ENCODE measurements around the gene SLC7A10.

The SLC7A10 gene

GRCh38 chr19:33250500-33250899 lies 24.9 kb upstream of the SLC7A10 start:
- Histone ChIP-seq H3K36me3 (ENCODE audit: insufficient read depth, low read length) (no peaks in the 10 kb centered on the region), H2AFZ (ENCODE audit: low read depth, low read length) (no peak overlapping the region), H3K4me1 (ENCODE audit: insufficient read depth, low read length) (no peaks in the 10 kb centered on the region), H3K27me3 (ENCODE audit: insufficient read depth, low read length) (peaks cover 3% of the 10 kb centered on the region), H3K4me3 (ENCODE audit: low read length) (no peak overlapping the region), H3K9me3 (ENCODE audit: low read length) (no peaks in the 10 kb centered on the region)

GRCh38 chr19:33249740-33250366 lies 24.2 kb upstream of the SLC7A10 start:
- Histone ChIP-seq H3K36me3 (ENCODE audit: insufficient read depth, low read length) (no peaks in the 10 kb centered on the region), H3K4me1 (ENCODE audit: insufficient read depth, low read length) (no peaks in the 10 kb centered on the region), H3K27me3 (ENCODE audit: insufficient read depth, low read length) (peaks cover 3% of the 10 kb centered on the region), H3K9me3 (ENCODE audit: low read length) (peaks cover 2% of the 10 kb centered on the region), H2AFZ (ENCODE audit: low read depth, low read length) (no peak overlapping the region), H3K4me3 (ENCODE audit: low read length) (no peak overlapping the region)

- no peak overlapping the region for H2AFZ ChIP-seq (ENCODE audit: low read depth, low read length)
- no peaks in the 10 kb centered on the region for H3K36me3 ChIP-seq (ENCODE audit: insufficient read depth, low read length)
- H3K4me1 ChIP-seq (ENCODE audit: insufficient read depth, low read length): no peaks in the 10 kb centered on the region
- H3K27me3 ChIP-seq (ENCODE audit: insufficient read depth, low read length): peaks cover 1% of the 10 kb centered on the region
- H3K4me3 ChIP-seq (ENCODE audit: low read length): no peak overlapping the region
- peaks cover 2% of the 10 kb centered on the region for H3K9me3 ChIP-seq (ENCODE audit: low read length)
Observed at GRCh38 chr19:33248954-33249613, 23.4 kb upstream of the SLC7A10 start.

GRCh38 chr19:33248553-33248953 lies 22.9 kb upstream of the SLC7A10 start:
- H2AFZ ChIP-seq (ENCODE audit: low read depth, low read length): no peak overlapping the region
- no peaks in the 10 kb centered on the region for H3K36me3 ChIP-seq (ENCODE audit: insufficient read depth, low read length)
- peaks cover 2% of the 10 kb centered on the region for H3K9me3 ChIP-seq (ENCODE audit: low read length)
- no peak overlapping the region for H3K4me3 ChIP-seq (ENCODE audit: low read length)
- H3K4me1 ChIP-seq (ENCODE audit: insufficient read depth, low read length): no peaks in the 10 kb centered on the region
- H3K27me3 ChIP-seq (ENCODE audit: insufficient read depth, low read length): no peaks in the 10 kb centered on the region

- no peaks in the 10 kb centered on the region for H3K27me3 ChIP-seq (ENCODE audit: insufficient read depth, low read length)
- no peaks in the 10 kb centered on the region for H3K4me1 ChIP-seq (ENCODE audit: insufficient read depth, low read length)
- no peak overlapping the region for H3K4me3 ChIP-seq (ENCODE audit: low read length)
- no peaks in the 10 kb centered on the region for H3K36me3 ChIP-seq (ENCODE audit: insufficient read depth, low read length)
- no peak overlapping the region for H2AFZ ChIP-seq (ENCODE audit: low read depth, low read length)
- peaks cover 2% of the 10 kb centered on the region for H3K9me3 ChIP-seq (ENCODE audit: low read length)
Observed at GRCh38 chr19:33248104-33248503, 22.5 kb upstream of the SLC7A10 start.

- peaks cover 2% of the 10 kb centered on the region for H3K9me3 ChIP-seq (ENCODE audit: low read length)
Observed at GRCh38 chr19:33247441-33247819, 21.8 kb upstream of the SLC7A10 start.

GRCh38 chr19:33246709-33247440 lies 21.2 kb upstream of the SLC7A10 start:
- no peak overlapping the region for H3K4me3 ChIP-seq (ENCODE audit: low read length)
- no peaks in the 10 kb centered on the region for H3K4me1 ChIP-seq (ENCODE audit: insufficient read depth, low read length)
- no peaks in the 10 kb centered on the region for H3K36me3 ChIP-seq (ENCODE audit: insufficient read depth, low read length)
- no peak overlapping the region for H2AFZ ChIP-seq (ENCODE audit: low read depth, low read length)
- peaks cover 2% of the 10 kb centered on the region for H3K9me3 ChIP-seq (ENCODE audit: low read length)
- H3K27me3 ChIP-seq (ENCODE audit: insufficient read depth, low read length): no peaks in the 10 kb centered on the region

More at GRCh38 chr19:33247441-33247819, 21.8 kb upstream of the SLC7A10 start:
- Histone ChIP-seq H3K4me1 (ENCODE audit: insufficient read depth, low read length) (no peaks in the 10 kb centered on the region), H3K4me3 (ENCODE audit: low read length) (no peak overlapping the region), H2AFZ (ENCODE audit: low read depth, low read length) (no peak overlapping the region), H3K36me3 (ENCODE audit: insufficient read depth, low read length) (no peaks in the 10 kb centered on the region), H3K27me3 (ENCODE audit: insufficient read depth, low read length) (no peaks in the 10 kb centered on the region)

- Histone ChIP-seq H3K4me1 (ENCODE audit: insufficient read depth, low read length) (no peaks in the 10 kb centered on the region), H2AFZ (ENCODE audit: low read depth, low read length) (no peak overlapping the region), H3K9me3 (ENCODE audit: low read length) (peaks cover 2% of the 10 kb centered on the region), H3K27me3 (ENCODE audit: insufficient read depth, low read length) (no peaks in the 10 kb centered on the region), H3K36me3 (ENCODE audit: insufficient read depth, low read length) (no peaks in the 10 kb centered on the region), H3K4me3 (ENCODE audit: low read length) (no peak overlapping the region)
Observed at GRCh38 chr19:33245948-33246708, 20.5 kb upstream of the SLC7A10 start.

- no peak overlapping the region for H3K4me3 ChIP-seq (ENCODE audit: low read length)
- no peak overlapping the region for H2AFZ ChIP-seq (ENCODE audit: low read depth, low read length)
- no peaks in the 10 kb centered on the region for H3K4me1 ChIP-seq (ENCODE audit: insufficient read depth, low read length)
- no peaks in the 10 kb centered on the region for H3K36me3 ChIP-seq (ENCODE audit: insufficient read depth, low read length)
- H3K27me3 ChIP-seq (ENCODE audit: insufficient read depth, low read length): no peaks in the 10 kb centered on the region
- H3K9me3 ChIP-seq (ENCODE audit: low read length): peaks cover 2% of the 10 kb centered on the region
Observed at GRCh38 chr19:33242911-33243310, 17.3 kb upstream of the SLC7A10 start.

GRCh38 chr19:33242131-33242530 lies 16.5 kb upstream of the SLC7A10 start:
- H3K36me3 ChIP-seq (ENCODE audit: insufficient read depth, low read length): no peaks in the 10 kb centered on the region
- H3K4me1 ChIP-seq (ENCODE audit: insufficient read depth, low read length): no peaks in the 10 kb centered on the region
- no peak overlapping the region for H3K4me3 ChIP-seq (ENCODE audit: low read length)
- H2AFZ ChIP-seq (ENCODE audit: low read depth, low read length): no peak overlapping the region
- H3K27me3 ChIP-seq (ENCODE audit: insufficient read depth, low read length): no peaks in the 10 kb centered on the region
- peaks cover 2% of the 10 kb centered on the region for H3K9me3 ChIP-seq (ENCODE audit: low read length)

GRCh38 chr19:33241530-33242101 lies 16.0 kb upstream of the SLC7A10 start:
- H2AFZ ChIP-seq (ENCODE audit: low read depth, low read length): no peak overlapping the region
- H3K4me1 ChIP-seq (ENCODE audit: insufficient read depth, low read length): no peaks in the 10 kb centered on the region
- H3K9me3 ChIP-seq (ENCODE audit: low read length): peaks cover 2% of the 10 kb centered on the region
- H3K36me3 ChIP-seq (ENCODE audit: insufficient read depth, low read length): no peaks in the 10 kb centered on the region
- H3K4me3 ChIP-seq (ENCODE audit: low read length): no peak overlapping the region
- H3K27me3 ChIP-seq (ENCODE audit: insufficient read depth, low read length): no peaks in the 10 kb centered on the region

- no peak overlapping the region for H2AFZ ChIP-seq (ENCODE audit: low read depth, low read length)
- H3K36me3 ChIP-seq (ENCODE audit: insufficient read depth, low read length): no peaks in the 10 kb centered on the region
- H3K4me3 ChIP-seq (ENCODE audit: low read length): no peak overlapping the region
- H3K27me3 ChIP-seq (ENCODE audit: insufficient read depth, low read length): no peaks in the 10 kb centered on the region
- H3K4me1 ChIP-seq (ENCODE audit: insufficient read depth, low read length): no peaks in the 10 kb centered on the region
- peaks cover 2% of the 10 kb centered on the region for H3K9me3 ChIP-seq (ENCODE audit: low read length)
Observed at GRCh38 chr19:33241091-33241529, 15.5 kb upstream of the SLC7A10 start.

All from neuron (in vitro differentiated cells).